ENCODE results near the gene CCDC85C. TPM values are rescaled to one million over a fixed set of nuclear protein-coding genes. Genes with fewer than 3 reads are reported as not detected.
A peak's percentile ranks its signal among the peaks of the same experiment; 100 is the strongest.

CCDC85C gene
- total and polyA plus RNA-seq, 4 donors, result 4.0 to 23.9 (median 9.6) TPM

- TF ChIP-seq TAF1 (conservative IDR thresholded peaks at IDR 0.05) (no peak), YY1 (IDR thresholded peaks at IDR 0.05) (no peak), HNF4G (IDR thresholded peaks at IDR 0.05) (peak; percentile 92), RXRA (IDR thresholded peaks at IDR 0.05) (peak; percentile 83 to 91)
- TF ChIP-seq, protein P1, sequence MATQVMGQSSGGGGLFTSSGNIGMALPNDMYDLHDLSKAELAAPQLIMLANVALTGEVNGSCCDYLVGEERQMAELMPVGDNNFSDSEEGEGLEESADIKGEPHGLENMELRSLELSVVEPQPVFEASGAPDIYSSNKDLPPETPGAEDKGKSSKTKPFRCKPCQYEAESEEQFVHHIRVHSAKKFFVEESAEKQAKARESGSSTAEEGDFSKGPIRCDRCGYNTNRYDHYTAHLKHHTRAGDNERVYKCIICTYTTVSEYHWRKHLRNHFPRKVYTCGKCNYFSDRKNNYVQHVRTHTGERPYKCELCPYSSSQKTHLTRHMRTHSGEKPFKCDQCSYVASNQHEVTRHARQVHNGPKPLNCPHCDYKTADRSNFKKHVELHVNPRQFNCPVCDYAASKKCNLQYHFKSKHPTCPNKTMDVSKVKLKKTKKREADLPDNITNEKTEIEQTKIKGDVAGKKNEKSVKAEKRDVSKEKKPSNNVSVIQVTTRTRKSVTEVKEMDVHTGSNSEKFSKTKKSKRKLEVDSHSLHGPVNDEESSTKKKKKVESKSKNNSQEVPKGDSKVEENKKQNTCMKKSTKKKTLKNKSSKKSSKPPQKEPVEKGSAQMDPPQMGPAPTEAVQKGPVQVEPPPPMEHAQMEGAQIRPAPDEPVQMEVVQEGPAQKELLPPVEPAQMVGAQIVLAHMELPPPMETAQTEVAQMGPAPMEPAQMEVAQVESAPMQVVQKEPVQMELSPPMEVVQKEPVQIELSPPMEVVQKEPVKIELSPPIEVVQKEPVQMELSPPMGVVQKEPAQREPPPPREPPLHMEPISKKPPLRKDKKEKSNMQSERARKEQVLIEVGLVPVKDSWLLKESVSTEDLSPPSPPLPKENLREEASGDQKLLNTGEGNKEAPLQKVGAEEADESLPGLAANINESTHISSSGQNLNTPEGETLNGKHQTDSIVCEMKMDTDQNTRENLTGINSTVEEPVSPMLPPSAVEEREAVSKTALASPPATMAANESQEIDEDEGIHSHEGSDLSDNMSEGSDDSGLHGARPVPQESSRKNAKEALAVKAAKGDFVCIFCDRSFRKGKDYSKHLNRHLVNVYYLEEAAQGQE (IDR thresholded peaks at IDR 0.05), result no peak
Observed at GRCh38 chr14:99596772-99597171, 7.2 kb downstream of the CCDC85C start (continued).

DNA sequence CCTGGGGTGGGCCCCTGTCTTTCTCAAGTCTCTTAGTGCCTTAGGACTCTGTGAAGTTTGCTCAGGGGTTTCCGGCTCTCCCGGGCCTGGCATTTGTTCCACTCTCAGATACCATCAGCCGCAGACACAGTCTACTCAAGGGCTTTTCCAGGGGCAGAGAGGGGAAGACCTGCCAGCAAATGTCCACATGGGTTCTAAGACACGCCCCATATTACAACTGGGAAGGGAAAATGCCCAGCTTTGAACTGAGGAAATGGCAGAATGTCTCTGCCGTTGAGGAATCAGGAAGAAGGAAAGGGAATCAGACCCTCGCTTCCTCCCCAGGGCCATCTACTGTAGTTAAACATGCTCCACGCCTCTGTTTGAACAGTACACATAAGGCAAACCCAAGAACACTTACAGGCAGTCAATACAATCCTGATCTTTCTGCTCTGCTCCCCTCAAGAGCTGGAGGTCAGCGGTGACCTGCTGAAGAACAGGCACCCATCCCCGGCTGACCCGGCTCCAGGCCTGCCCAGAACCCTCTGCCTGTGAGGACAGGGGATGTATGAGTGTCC, 7.9 kb downstream of the CCDC85C start:
- WGBS, result 71% methylated on average over 10 of the region's 10 CpGs
- H3K27ac ChIP-seq (ENCODE audit: low read depth in 1 of 2, low read length in 2 of 2), result peak overlapping the region in 1 of 2 donors; percentile 35
- H3K27me3 ChIP-seq (ENCODE audit: control insufficient read depth in 4 of 4, insufficient read depth in 4 of 4, low read length in 3 of 4), result no peaks in the 10 kb centered on the region
- H3K9ac ChIP-seq (ENCODE audit: low read depth in 1 of 2, low read length in 2 of 2), result no peak overlapping the region
- TF ChIP-seq NR2F2 (IDR thresholded peaks at IDR 0.05) (peak; percentile 13), GABPA (IDR thresholded peaks at IDR 0.05 in 1 of 2, conservative IDR thresholded peaks at IDR 0.05 in 1 of 2) (no peak)
- H3K9me3 ChIP-seq (ENCODE audit: control insufficient read depth in 4 of 4, low read length in 3 of 4), result no peaks in the 10 kb centered on the region
- peaks cover 37 to 71% (median 52%) of the 10 kb centered on the region in 4 donors for H3K4me1 ChIP-seq (ENCODE audit: control insufficient read depth in 4 of 4, insufficient read depth in 4 of 4, low read length in 3 of 4)
- DNase-seq (ENCODE audit: low spot score), result no peak
- no peak overlapping the region for H3K4me3 ChIP-seq (ENCODE audit: low read depth in 1 of 3, low read length in 3 of 3)
- H3K36me3 ChIP-seq (ENCODE audit: control insufficient read depth in 4 of 4, insufficient read depth in 3 of 4, low read depth in 1 of 4, low read length in 3 of 4), result no peaks in the 10 kb centered on the region

DNA sequence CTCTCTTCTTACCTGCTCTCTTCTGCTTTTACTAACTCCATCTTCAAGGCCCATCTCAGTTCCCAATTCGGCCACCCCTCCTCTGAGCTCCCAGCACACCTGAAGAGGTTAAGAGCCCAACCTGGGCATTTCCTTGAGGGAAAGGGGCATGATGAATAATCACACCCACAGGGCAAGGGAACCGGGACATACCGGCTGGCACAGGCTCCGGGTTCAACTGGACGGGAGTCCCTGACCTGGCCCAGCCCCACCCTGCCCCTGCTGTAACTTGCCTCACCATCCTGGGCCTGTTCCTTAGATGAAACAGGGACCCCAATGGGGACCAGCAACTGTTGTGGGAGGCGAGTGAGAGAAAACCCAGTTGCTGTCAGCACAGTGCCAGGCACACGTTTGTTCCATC, 8.5 kb downstream of the CCDC85C start:
- no peak for DNase-seq (ENCODE audit: low spot score)
- H3K4me1 ChIP-seq (ENCODE audit: control insufficient read depth in 4 of 4, insufficient read depth in 4 of 4, low read length in 3 of 4), result peaks cover 36 to 70% (median 50%) of the 10 kb centered on the region in 4 donors
- H3K9me3 ChIP-seq (ENCODE audit: control insufficient read depth in 4 of 4, low read length in 3 of 4), result no peaks in the 10 kb centered on the region
- 72% methylated on average over 7 of the region's 7 CpGs for WGBS
- H3K27me3 ChIP-seq (ENCODE audit: control insufficient read depth in 4 of 4, insufficient read depth in 4 of 4, low read length in 3 of 4), result no peaks in the 10 kb centered on the region
- H3K4me3 ChIP-seq (ENCODE audit: low read depth in 1 of 3, low read length in 3 of 3), result no peak overlapping the region
- H3K9ac ChIP-seq (ENCODE audit: low read depth in 1 of 2, low read length in 2 of 2), result no peak overlapping the region
- TF ChIP-seq HNF4A (conservative IDR thresholded peaks at IDR 0.05), result no peak
- TF ChIP-seq, protein P1 (IDR thresholded peaks at IDR 0.05), result no peak
- TF ChIP-seq RAD21 (IDR thresholded peaks at IDR 0.05), result no peak
- TF ChIP-seq SP1 (IDR thresholded peaks at IDR 0.05), result no peak
- TF ChIP-seq MAX (IDR thresholded peaks at IDR 0.05), result no peak
- TF ChIP-seq ATF3 (IDR thresholded peaks at IDR 0.05), result no peak
- no peak for TF ChIP-seq FOXA2 (IDR thresholded peaks at IDR 0.05)
- TF ChIP-seq GABPA (IDR thresholded peaks at IDR 0.05 in 1 of 2, conservative IDR thresholded peaks at IDR 0.05 in 1 of 2), result no peak
- no peak for TF ChIP-seq RXRA (IDR thresholded peaks at IDR 0.05)
- TF ChIP-seq NR2F2 (IDR thresholded peaks at IDR 0.05), result no peak
- peak overlapping the region in 1 of 2 donors; percentile 13 for H3K27ac ChIP-seq (ENCODE audit: low read depth in 1 of 2, low read length in 2 of 2)
- no peaks in the 10 kb centered on the region for H3K36me3 ChIP-seq (ENCODE audit: control insufficient read depth in 4 of 4, insufficient read depth in 3 of 4, low read depth in 1 of 4, low read length in 3 of 4)

Measured in liver (tissue), 9 donors.